Heart right ventricle (tissue), 16 donors: ENCODE measurements around the gene ZBTB7B. TPM values are rescaled to one million over a fixed set of nuclear protein-coding genes. Genes with fewer than 3 reads are reported as not detected.

Experiments used
- ATAC-seq, 8 donors: fragments of 200-7000 bp; cut with Tn5 transposase; one replicate each; pipeline ENCODE4 v1.9.1; 2020; ENCODE audit warnings: mild to moderate bottlenecking in 8 of 8, moderate library complexity in 8 of 8, moderate number of reproducible peaks in 1 of 8
- DNase-seq, 2 donors: peaks; one replicate each; pipeline ENCODE4 v3.0.0-alpha.2; 2020
- H3K27ac ChIP-seq, 10 donors: fragments of 200-600 bp; sonication (generic) in 2 of 10; one replicate each; pipeline versions ENCODE4 v1.5.0 to v1.8.0; 2020 to 2022; ENCODE audit warnings: mild to moderate bottlenecking in 3 of 10
- H3K27me3 ChIP-seq, 7 donors: fragments of 200-600 bp; one replicate each; pipeline ENCODE4 v1.8.0; 2021 to 2022; ENCODE audit warnings: mild to moderate bottlenecking in 2 of 7
- H3K36me3 ChIP-seq, 9 donors: fragments of 200-600 bp; sonication (generic) in 1 of 9; one replicate each; pipeline versions ENCODE4 v1.5.0 to v1.8.0; 2020 to 2022; ENCODE audit warnings: mild to moderate bottlenecking in 2 of 9
- H3K4me1 ChIP-seq, 9 donors: fragments of 200-600 bp; sonication (generic) in 1 of 9; one replicate each; pipeline versions ENCODE4 v1.5.0 to v1.8.0; 2020 to 2022; ENCODE audit warnings: mild to moderate bottlenecking in 4 of 9
- H3K4me3 ChIP-seq, 10 donors: fragments of 200-600 bp; sonication (generic) in 2 of 10; one replicate each; pipeline versions ENCODE4 v1.5.0 to v1.8.0; 2020 to 2022; ENCODE audit warnings: mild to moderate bottlenecking in 7 of 10, moderate library complexity in 2 of 10
- H3K9me3 ChIP-seq, 11 donors: fragments of 200-600 bp in 10 of 11; sonication (generic) in 2 of 11; one replicate each; pipeline versions ENCODE4 v1.5.0 to v1.8.0; 2013 to 2022; ENCODE audit warnings: mild to moderate bottlenecking in 2 of 11, control low read depth in 1 of 11, moderate library complexity in 1 of 11
- CTCF ChIP-seq, 9 donors: fragments of 200-600 bp; sonication (generic) in 2 of 9; IDR thresholded peaks; one replicate each; pipeline versions ENCODE4 v1.5.0 to v1.8.0; 2021 to 2022; ENCODE audit warnings: antibody characterized with exemption in 9 of 9, mild to moderate bottlenecking in 5 of 9, moderate library complexity in 1 of 9
- WGBS, 2 donors: extraction: QIAGEN DNeasy Blood & Tissue Kit; methylation state at CpG; one replicate each; pipeline ENCODE4 v1.1.7; 2013; ENCODE audit warnings: inconsistent platforms in 1 of 2; 5-methylcytosine and 5-hydroxymethylcytosine counted together
- intact Hi-C, 10 donors: fragments of 100-400 bp; cut with DNase I; formaldehyde crosslinking; loops; one replicate each; pipeline versions ENCODE4 v1.11.1 to v1.14.2; 2022
- polyA plus RNA-seq, 2 donors: library from polyadenylated mRNA; stranded (reverse); fragments of 200-250 nt; gene quantifications; one replicate each; pipeline ENCODE4 v1.2.3, GENCODE V29; 2013
- total RNA-seq, 10 donors: library from RNA; stranded (reverse); fragmentation: NEBNext Ultra II Directional in 3 of 10; extraction: Animal tissue kit (Norgen Biotek cat#: 25700) in 3 of 10; gene quantifications; one replicate each; pipeline versions ENCODE4 v1.2.1 to v1.2.4, GENCODE V29; 2021 to 2023
- donor health status: Arrhythmogenic right ventricular cardiomyopathy.
- donor health status: ischemic (EF 13 %, LVEDD 7.1; RV severe dilation, severe dysfunction).
- donor health status: healthy with polysubstance abuse.
- donor health status: DM: no; HTN: yes; CAD: no.
- donor health status: DM: no; HTN: no; CAD: no.
- donor health status: ischemic (EF 25% LVEDD 6.9; RV normal size, moderate dysfunction).
- donor health status: ischemic (EF 25% LVEDD 5.7; RV mildly dilated, moderate dysfunction).
- donor health status: healthy.
- donor health status: DM: yes; HTN: yes; CAD: no.
- donor health status: Ischemic cardiomyopathy.
- donor health status: ischemic (EF 35%, LVEDD 5.7; RV mildly dilated, moderate dysfunction).
- donor health status: nonischemic (EF 11% LVEDD 7.7; RV severe dilation, severe dysfunction).
- donor health status: DM: yes; HTN: yes; CAD: no.
- donor health status: PGD.
- donor health status: ischemic (EF 29% LVEDD 5.4; RV normal size, mild dysfunction).
- donor health status: nonischemic (EF 23%, LVEDD 6.1; RV moderate dilation, normal function).

Gene ZBTB7B
- total and polyA plus RNA-seq, 12 donors = 25.7 to 54.7 (median 37.9) TPM

DNA sequence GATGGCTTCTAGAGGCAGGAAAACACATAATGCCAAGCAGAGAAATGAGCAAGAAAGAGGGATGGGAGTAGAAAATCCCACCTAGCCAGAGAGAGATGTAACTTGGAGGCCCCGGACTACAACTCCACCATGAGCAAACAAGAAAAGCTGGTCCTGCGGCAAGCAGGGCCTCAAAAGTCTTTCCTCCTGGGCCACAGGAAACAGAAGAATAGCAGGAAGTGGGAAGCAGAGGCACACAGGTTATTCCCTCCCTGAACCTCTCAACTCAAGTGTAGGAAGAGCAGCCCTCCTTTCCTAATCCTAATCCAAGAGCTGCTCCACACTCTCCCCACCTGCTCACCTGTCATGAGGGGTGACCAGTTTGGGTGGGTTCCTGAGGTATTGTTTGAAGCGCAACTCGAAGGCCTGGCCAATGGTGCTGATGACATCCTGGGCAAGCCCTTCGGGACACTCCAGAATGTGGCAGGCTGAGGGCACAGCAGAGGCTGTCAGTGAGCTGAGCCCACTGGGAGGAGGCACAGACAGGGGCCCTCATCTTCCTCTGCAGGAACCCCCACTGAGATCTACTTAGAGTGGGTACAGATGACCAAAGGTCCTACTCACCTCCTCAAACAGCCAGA is 35.2 kb upstream of the ZBTB7B start:
- intact Hi-C loops = loop anchor here in 1 of 10 donors (5.0 kb wide), 1 partner anchor 50 kb away; no protein-coding TSS in a partner anchor
- DNase-seq = no peak
- peak overlapping the region; percentile 42 to 100 (median 82) for H3K27ac ChIP-seq
- H3K36me3 ChIP-seq = peaks cover 0 to 69% (median 49%) of the 10 kb centered on the region in 9 donors
- H3K4me1 ChIP-seq = peaks cover 28 to 70% (median 67%) of the 10 kb centered on the region in 9 donors
- peak overlapping the region in 2 of 10 donors; percentile 2 to 11 for H3K4me3 ChIP-seq
- WGBS, 2 donors = 65 to 75% methylated on average over 5 of the region's 5 CpGs
- no peak for TF ChIP-seq CTCF (IDR thresholded peaks at IDR 0.05)
- H3K27me3 ChIP-seq = no peaks in the 10 kb centered on the region
- ATAC-seq = no peak
- H3K9me3 ChIP-seq = no peaks in the 10 kb centered on the region

DNA sequence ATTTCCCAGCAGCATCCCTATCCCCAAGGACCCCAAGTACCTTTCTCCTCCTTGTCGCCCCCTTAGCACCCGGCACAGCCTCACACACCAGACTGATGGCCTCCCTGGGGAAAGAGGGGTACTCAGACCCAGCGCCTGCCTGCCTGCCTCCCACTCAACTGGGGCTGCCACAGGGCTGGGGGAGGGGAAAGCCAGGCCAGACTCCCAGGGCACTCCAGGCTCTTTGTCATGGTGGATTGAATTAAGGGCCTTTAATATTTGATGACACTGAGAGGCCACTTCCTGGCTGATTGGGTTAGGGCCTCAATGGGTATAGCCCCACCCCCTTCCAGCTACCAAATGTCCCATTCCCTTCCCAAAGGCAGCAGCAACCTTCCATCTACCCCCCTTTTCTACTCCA is 33.9 kb upstream of the ZBTB7B start:
- DNase-seq (no peak), ATAC-seq (no peak)
- peak overlapping the region in 9 of 10 donors; percentile 8 to 100 (median 96) for H3K27ac ChIP-seq
- WGBS, 2 donors = 82 to 87% methylated on average over 3 of the region's 3 CpGs
- H3K4me3 ChIP-seq = peak overlapping the region in 2 of 10 donors; percentile 70 to 89
- H3K9me3 ChIP-seq = no peaks in the 10 kb centered on the region
- TF ChIP-seq CTCF (IDR thresholded peaks at IDR 0.05) = no peak
- intact Hi-C loops = loop anchor here in 1 of 10 donors (5.0 kb wide), 1 partner anchor 49 kb away; no protein-coding TSS in a partner anchor
- peaks cover 0 to 57% (median 40%) of the 10 kb centered on the region in 9 donors for H3K36me3 ChIP-seq
- H3K4me1 ChIP-seq = peaks cover 28 to 72% (median 69%) of the 10 kb centered on the region in 9 donors
- no peaks in the 10 kb centered on the region for H3K27me3 ChIP-seq

DNA sequence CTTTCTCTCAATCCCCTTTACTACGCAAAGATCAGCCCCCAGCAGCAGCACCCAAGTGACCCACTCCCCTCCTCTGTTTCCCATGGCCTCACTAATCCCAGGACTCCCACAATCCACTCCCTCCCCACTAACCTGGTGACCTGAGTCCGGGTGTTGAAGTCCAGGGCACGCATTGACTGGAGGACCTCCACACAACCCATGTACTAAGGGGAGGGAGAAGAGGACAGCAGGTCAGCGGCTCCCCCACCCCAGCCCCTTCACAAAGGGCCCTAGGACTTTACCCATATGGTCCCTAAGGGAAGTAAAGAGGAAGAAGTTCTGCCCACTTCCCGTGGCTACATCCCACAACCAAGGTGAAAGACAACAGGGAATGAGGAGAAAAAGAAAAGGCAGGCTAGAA is 33.4 kb upstream of the ZBTB7B start:
- intact Hi-C loops = loop anchor here in 1 of 10 donors (5.0 kb wide), 1 partner anchor 48 kb away; no protein-coding TSS in a partner anchor
- H3K36me3 ChIP-seq = peaks cover 0 to 52% (median 40%) of the 10 kb centered on the region in 9 donors
- no peaks in the 10 kb centered on the region for H3K9me3 ChIP-seq
- no peaks in the 10 kb centered on the region for H3K27me3 ChIP-seq
- peak overlapping the region in 7 of 10 donors; percentile 34 to 89 (median 57) for H3K4me3 ChIP-seq
- DNase-seq = no peak
- no peak for TF ChIP-seq CTCF (IDR thresholded peaks at IDR 0.05)
- WGBS, 2 donors = 58 to 59% methylated on average over 5 of the region's 5 CpGs
- H3K27ac ChIP-seq = peak overlapping the region in 9 of 10 donors; percentile 8 to 100 (median 96)
- no peak for ATAC-seq
- H3K4me1 ChIP-seq = peaks cover 28 to 72% (median 69%) of the 10 kb centered on the region in 9 donors

- no peak for ATAC-seq
- H3K27ac ChIP-seq = peak overlapping the region; percentile 89 to 100 (median 96)
- no peaks in the 10 kb centered on the region for H3K9me3 ChIP-seq
- 20 to 30% methylated on average over 22 of the region's 22 CpGs for WGBS, 2 donors
- peaks cover 0 to 45% (median 34%) of the 10 kb centered on the region in 9 donors for H3K36me3 ChIP-seq
- peak in 1 of 2 donors; percentile 32 for DNase-seq
- intact Hi-C loops = loop anchor here in 5 of 10 donors (5.0 to 10.0 kb wide), 4 partner anchors 47 to 92 kb away; partner anchors contain the start of genes ADAM15 (in 2 of the 5) and EFNA4 (in 2 of the 5)
- peaks cover 28 to 72% (median 69%) of the 10 kb centered on the region in 9 donors for H3K4me1 ChIP-seq
- no peak for TF ChIP-seq CTCF (IDR thresholded peaks at IDR 0.05)
- H3K27me3 ChIP-seq = no peaks in the 10 kb centered on the region
- peak overlapping the region; percentile 4 to 89 (median 54) for H3K4me3 ChIP-seq
Measured at GRCh38 chr1:154969860-154970452, 32.6 kb upstream of the ZBTB7B start.
